H1 (cell line): ENCODE measurements around the gene C16orf46. TPM values are rescaled to one million over a fixed set of nuclear protein-coding genes. Genes with fewer than 3 reads are reported as not detected.

Experiments
- CTCF ChIA-PET: fragments of 300-600 bp; sonication (Branson Sonifier 250); formaldehyde crosslinking; loops from one replicate; lab custom pipeline; 2021; ENCODE audit not compliant: partially characterized antibody; lab: Charles Lee
- POLR2A ChIA-PET: fragments of 300-600 bp; sonication (Branson Sonifier 250); formaldehyde crosslinking; loops from one replicate; lab custom pipeline; 2021; ENCODE audit warnings: inconsistent platforms; ENCODE audit not compliant: partially characterized antibody; lab: Charles Lee
- DNase-seq, 2 experiments: peaks; one replicate each; pipeline versions ENCODE4 v3.0.0 to v3.0.0-alpha.2; 2010 to 2022; ENCODE audit warnings: low spot score in 2 of 2, low read depth in 1 of 2, mixed read lengths in 1 of 2
- FAIRE-seq: peaks from 2 replicates; lab custom pipeline; 2011; peaks lifted over from hg19 to GRCh38; lab: Jason Lieb, UNC
- H2AFZ ChIP-seq: 2 replicates; pipeline ENCODE4 v1.8.1; 2012; ENCODE audit warnings: low read length, inconsistent platforms
- H2AK5ac ChIP-seq: 2 replicates; pipeline ENCODE4 v1.6.1; 2013; ENCODE audit warnings: low read depth, low read length
- H2BK120ac ChIP-seq: replicated peaks from 2 replicates; pipeline ENCODE3; 2013; ENCODE audit warnings: low read depth, low read length, inconsistent platforms
- H2BK12ac ChIP-seq: 2 replicates; pipeline ENCODE4 v1.6.1; 2013; ENCODE audit warnings: low read depth, low read length
- H2BK15ac ChIP-seq: 2 replicates; pipeline ENCODE4 v1.6.1; 2013; ENCODE audit warnings: low read length
- H2BK20ac ChIP-seq: 2 replicates; pipeline ENCODE4 v1.6.1; 2013; ENCODE audit warnings: low read length
- H2BK5ac ChIP-seq: 2 replicates; pipeline ENCODE4 v1.6.1; 2013; ENCODE audit warnings: low read depth, low read length
- H3K14ac ChIP-seq: 2 replicates; pipeline ENCODE4 v1.6.1; 2013; ENCODE audit warnings: inconsistent platforms; ENCODE audit not compliant: insufficient read length
- H3K18ac ChIP-seq: 2 replicates; pipeline ENCODE4 v1.6.1; 2013; ENCODE audit warnings: low read length; ENCODE audit errors: extremely low read depth
- H3K23ac ChIP-seq: 2 replicates; pipeline ENCODE4 v1.6.1; 2013; ENCODE audit warnings: inconsistent platforms; ENCODE audit not compliant: insufficient read length
- H3K23me2 ChIP-seq: 2 replicates; pipeline ENCODE4 v1.6.1; 2013; ENCODE audit warnings: low read depth, low read length
- H3K27ac ChIP-seq: 2 replicates; pipeline ENCODE4 v1.6.1; 2011; ENCODE audit warnings: low read depth, low read length, inconsistent platforms
- H3K27me3 ChIP-seq, 4 experiments: replicated peaks in 1 of 4; 1 replicate in 1 of 4; 2 replicates in 3 of 4; pipeline versions ENCODE4 v1.6.1 to v1.8.1; 2011 to 2013; ENCODE audit warnings: low read length in 3 of 4, mild to moderate bottlenecking in 3 of 4, inconsistent platforms in 2 of 4, mixed read lengths in 2 of 4, moderate library complexity in 1 of 4; ENCODE audit not compliant: control insufficient read depth in 3 of 4, insufficient read depth in 3 of 4; ENCODE audit errors: extremely low read depth in 1 of 4
- H3K36me3 ChIP-seq, 4 experiments: 2 replicates each; pipeline versions ENCODE4 v1.6.1 to v1.8.1; 2011 to 2013; ENCODE audit warnings: mild to moderate bottlenecking in 4 of 4, low read length in 3 of 4, moderate library complexity in 2 of 4, control low read depth in 1 of 4, inconsistent platforms in 1 of 4; ENCODE audit not compliant: insufficient read depth in 4 of 4, control insufficient read depth in 2 of 4
- H3K4ac ChIP-seq: replicated peaks from 2 replicates; pipeline ENCODE3; 2013; ENCODE audit warnings: low read length, low read depth, mixed read lengths, inconsistent platforms; ENCODE audit not compliant: insufficient read length
- H3K4me1 ChIP-seq, 4 experiments: replicated peaks in 1 of 4; 1 replicate in 1 of 4; 2 replicates in 3 of 4; pipeline versions ENCODE4 v1.6.1 to v1.8.1; 2011 to 2013; ENCODE audit warnings: low read length in 3 of 4, inconsistent platforms in 2 of 4, mixed read lengths in 1 of 4; ENCODE audit not compliant: insufficient read depth in 4 of 4, control insufficient read depth in 3 of 4
- H3K4me2 ChIP-seq, 2 experiments: 2 replicates each; pipeline versions ENCODE4 v1.6.1 to v1.8.1; 2011 to 2013; ENCODE audit warnings: low read depth in 2 of 2, low read length in 2 of 2, control low read depth in 1 of 2, inconsistent platforms in 1 of 2, mild to moderate bottlenecking in 1 of 2; ENCODE audit not compliant: insufficient read depth in 1 of 2
- H3K4me3 ChIP-seq, 4 experiments: fragments of 200-600, 300-600 bp in 1 of 4; sonication (generic), shearing (Covaris generic), sonication (Bioruptor Twin) in 1 of 4; 2 replicates each; pipeline versions ENCODE4 v1.5.1 to v1.8.1; 2011 to 2016; ENCODE audit warnings: low read length in 4 of 4, low read depth in 3 of 4, control low read depth in 2 of 4, inconsistent platforms in 2 of 4, mild to moderate bottlenecking in 2 of 4, mixed read lengths in 1 of 4, moderate library complexity in 1 of 4; ENCODE audit not compliant: insufficient read depth in 2 of 4; ENCODE audit errors: extremely low read depth in 1 of 4
- H3K56ac ChIP-seq: replicated peaks from 2 replicates; pipeline ENCODE3; 2013; ENCODE audit warnings: low read depth, mild to moderate bottlenecking, mixed read lengths, low read length, inconsistent platforms; ENCODE audit not compliant: insufficient read length
- H3K79me1 ChIP-seq: 2 replicates; pipeline ENCODE4 v1.6.1; 2013; ENCODE audit warnings: low read depth, low read length, control low read depth
- H3K79me2 ChIP-seq, 2 experiments: 2 replicates each; pipeline versions ENCODE4 v1.6.1 to v1.8.1; 2012 to 2013; ENCODE audit warnings: low read length in 2 of 2, mild to moderate bottlenecking in 2 of 2, inconsistent platforms in 1 of 2; ENCODE audit not compliant: insufficient read depth in 2 of 2, control insufficient read depth in 1 of 2
- H3K9ac ChIP-seq, 4 experiments: replicated peaks in 1 of 4; 1 replicate in 1 of 4; 2 replicates in 3 of 4; pipeline versions ENCODE4 v1.6.1 to v1.8.1; 2011 to 2013; ENCODE audit warnings: low read depth in 3 of 4, low read length in 3 of 4, control low read depth in 2 of 4, mild to moderate bottlenecking in 2 of 4, moderate library complexity in 2 of 4, inconsistent platforms in 1 of 4; ENCODE audit errors: extremely low read depth in 1 of 4
- H3K9me3 ChIP-seq, 2 experiments: 2 replicates each; pipeline versions ENCODE4 v1.6.1 to v1.8.1; 2012 to 2013; ENCODE audit warnings: mild to moderate bottlenecking in 2 of 2, moderate library complexity in 2 of 2, control low read depth in 1 of 2, inconsistent platforms in 1 of 2, low read depth in 1 of 2, low read length in 1 of 2, mixed read lengths in 1 of 2; ENCODE audit not compliant: insufficient read depth in 2 of 2
- H4K20me1 ChIP-seq, 2 experiments: replicated peaks in 1 of 2; 2 replicates each; pipeline versions ENCODE3 to v1.8.1; 2011 to 2013; ENCODE audit warnings: inconsistent platforms in 2 of 2, low read length in 2 of 2, mild to moderate bottlenecking in 1 of 2; ENCODE audit not compliant: insufficient read depth in 2 of 2, control insufficient read depth in 1 of 2
- H4K5ac ChIP-seq: 2 replicates; pipeline ENCODE4 v1.6.1; 2013; ENCODE audit warnings: low read length, low read depth, mixed read lengths, inconsistent platforms; ENCODE audit not compliant: insufficient read length
- H4K8ac ChIP-seq: 2 replicates; pipeline ENCODE4 v1.8.0; 2013; ENCODE audit warnings: mild to moderate bottlenecking, moderate library complexity, low read length, inconsistent platforms; ENCODE audit not compliant: insufficient read depth; ENCODE audit errors: extremely low read depth
- H4K91ac ChIP-seq: replicated peaks from 2 replicates; pipeline ENCODE3; 2013; ENCODE audit warnings: low read length, mixed read lengths, inconsistent platforms; ENCODE audit not compliant: insufficient read length
- HDAC2 ChIP-seq, 2 experiments: fragments of 300-600 bp in 1 of 2; sonication (generic) in 1 of 2; IDR thresholded peaks; 2 replicates each; pipeline ENCODE4 v1.6.1; 2011 to 2012; ENCODE audit warnings: low read depth in 2 of 2, low read length in 2 of 2, mild to moderate bottlenecking in 2 of 2, moderate library complexity in 2 of 2, borderline replicate concordance in 1 of 2, inconsistent platforms in 1 of 2
- KDM5A ChIP-seq: fragments of 200-600 bp; IDR thresholded peaks from 2 replicates; pipeline ENCODE4 v1.7.1; 2012; ENCODE audit warnings: mild to moderate bottlenecking, low read length, inconsistent platforms, mixed read lengths
- TBP ChIP-seq: IDR thresholded peaks from 2 replicates; pipeline ENCODE4 v1.6.1; 2011; ENCODE audit warnings: low read depth, low read length, improper control_type of control experiment
- TCF12 ChIP-seq: IDR thresholded peaks from 2 replicates; pipeline ENCODE4 v1.6.1; 2011; ENCODE audit warnings: low read depth, mild to moderate bottlenecking, low read length
- WGBS, 2 experiments: shearing (Covaris generic) in 1 of 2; methylation state at CpG; one replicate each; pipeline versions ENCODE4 v1.1.6 to v1.1.7; 2013 to 2015; ENCODE audit warnings: low lambda C conversion rate in 2 of 2, mixed read lengths in 2 of 2, inconsistent platforms in 1 of 2, low coverage in 1 of 2, missing lambda C conversion rate in 1 of 2; ENCODE audit not compliant: insufficient replicate concordance in 2 of 2, insufficient coverage in 1 of 2, insufficient read length in 1 of 2; ENCODE audit errors: extremely low coverage in 1 of 2, missing lambda C conversion rate in 1 of 2; 5-methylcytosine and 5-hydroxymethylcytosine counted together
- polyA plus RNA-seq, 7 experiments: library from polyadenylated mRNA; depleted of rRNA in 3 of 7; stranded (reverse) in 5 of 7; unstranded in 2 of 7; fragments of >200 nt in 5 of 7; fragments of 200-250 nt in 2 of 7; gene quantifications; 1 replicate in 5 of 7; 2 replicates in 1 of 7; 4 replicates in 1 of 7; pipeline versions ENCODE4 v1.2.1 to v1.2.3, GENCODE V29; 2011 to 2013; ENCODE audit warnings: missing spikeins in 2 of 7, mixed read lengths in 2 of 7
- total RNA-seq: library from RNA; stranded (reverse); fragmentation: NEBNext Ultra II Directional; extraction: Animal tissue kit (Norgen Biotek cat#: 25700); gene quantifications from 2 replicates; pipeline ENCODE4 v1.2.1, GENCODE V29; 2021

The C16orf46 gene
- total and polyA plus RNA-seq, 2 of the 8 experiments (the other 6 are each of a cell fraction or from before 2014, with no cell fraction given) = 0.48 to 0.60 TPM

GRCh38 chr16:81117436-81117835 is 40.4 kb upstream of the C16orf46 start:
- POLR2A ChIA-PET = interaction anchor here (0.8 to 1.1 kb wide), 3 partner anchors 14 to 23 kb away, joined by 3 read pairs; no protein-coding TSS in a partner anchor
- WGBS, 2 experiments = 81% methylated on average over 11 of the region's 11 CpGs; no CpG with 5 or more reads in 1 of the 2 experiments
- TF ChIP-seq TCF12 = no peak
- TF ChIP-seq KDM5A = no peak
- no peak for TF ChIP-seq TBP
- no peak for TF ChIP-seq HDAC2 (IDR thresholded peaks at IDR 0.05; ENCODE audit: borderline replicate concordance in 1 of 2, low read depth in 2 of 2, low read length in 2 of 2)

More at GRCh38 chr16:81117436-81117835, 40.4 kb upstream of the C16orf46 start:
- Histone ChIP-seq H2BK15ac (no peak overlapping the region), H3K36me3 (no peaks in the 10 kb centered on the region), H4K91ac (no peak overlapping the region), H2AK5ac (no peak overlapping the region), H4K5ac (no peak overlapping the region), H3K79me1 (no peaks in the 10 kb centered on the region), H3K18ac (no peak overlapping the region), H3K14ac (no peak overlapping the region), H3K4ac (no peak overlapping the region), H2BK20ac (no peak overlapping the region), H4K8ac (no peak overlapping the region; the same call in 1 of the 2 replicates), H2BK120ac (no peak overlapping the region), H2BK5ac (no peak overlapping the region), H2BK12ac (no peak overlapping the region), H4K20me1 (no peaks in the 10 kb centered on the region), H3K23ac (no peak overlapping the region), H3K4me2 (no peak overlapping the region), H3K23me2 (no peaks in the 10 kb centered on the region), H3K27me3 (no peaks in the 10 kb centered on the region), H3K27ac (no peak overlapping the region), H3K4me3 (no peak overlapping the region), H3K56ac (no peak overlapping the region), H3K9ac (no peak overlapping the region), H3K4me1 (no peaks in the 10 kb centered on the region), H3K79me2 (no peaks in the 10 kb centered on the region), H2AFZ (no peak overlapping the region), H3K9me3 (no peaks in the 10 kb centered on the region)
- FAIRE-seq (no peak), DNase-seq (no peak)
- CTCF ChIA-PET = interaction anchor here (0.6 to 2.0 kb wide), 6 partner anchors 9 to 130 kb away, joined by 3 to 4 read pairs (median 3); partner anchors contain the start of gene C16orf46
